ENCODE results near the gene SMAD9.
A peak's percentile ranks its signal among the peaks of the same experiment; 100 is the strongest.

- TF ChIP-seq CTCF (conservative IDR thresholded peaks at IDR 0.05) = peak; percentile 43
- TF ChIP-seq ZFX (IDR thresholded peaks at IDR 0.05) = no peak
These were observed 71.6 kb downstream of the SMAD9 start for GRCh38 chr13:36848199-36848982.

Measured in C4-2B (cell line).